ENCODE data around the gene WFS1.

WFS1 gene

GRCh38 chr4:6270636-6271121, 1.0 kb downstream of the WFS1 start:
- Histone ChIP-seq H4K20me1 (ENCODE audit: low read depth, low read length) (no peaks in the 10 kb centered on the region), H3K4me3 (ENCODE audit: insufficient read depth, low read length, poor library complexity, severe bottlenecking) (no peak overlapping the region), H3K27ac (ENCODE audit: low read depth, low read length) (no peak overlapping the region), H3K79me2 (ENCODE audit: insufficient read depth, low read length) (no peaks in the 10 kb centered on the region), H3K9ac (ENCODE audit: low read length) (no peak overlapping the region), H2AFZ (ENCODE audit: low read depth, low read length, severe bottlenecking) (no peak overlapping the region), H3K4me2 (ENCODE audit: low read depth, low read length, poor library complexity, severe bottlenecking) (no peak overlapping the region), H3K27me3 (ENCODE audit: low read length) (no peaks in the 10 kb centered on the region), H3K9me3 (ENCODE audit: insufficient read depth, low read length) (no peaks in the 10 kb centered on the region), H3F3A (ENCODE audit: insufficient read depth) (no peaks in the 10 kb centered on the region), H3K36me3 (ENCODE audit: low read length) (no peaks in the 10 kb centered on the region), H3K9me2 (replicated peaks; ENCODE audit: insufficient read depth, low read length) (no peaks in the 10 kb centered on the region)
- no peak for TF ChIP-seq EZH2phosphoT487 (conservative IDR thresholded peaks at IDR 0.05; ENCODE audit: low read length)
- no peak for TF ChIP-seq CTCF (IDR thresholded peaks at IDR 0.05; ENCODE audit: insufficient read depth, low read length, poor library complexity, severe bottlenecking)

GRCh38 chr4:6271206-6271605, 1.6 kb downstream of the WFS1 start:
- Histone ChIP-seq H3K9me3 (ENCODE audit: insufficient read depth, low read length) (no peaks in the 10 kb centered on the region), H4K20me1 (ENCODE audit: low read depth, low read length) (no peaks in the 10 kb centered on the region), H3K27me3 (ENCODE audit: low read length) (no peaks in the 10 kb centered on the region), H3K9ac (ENCODE audit: low read length) (no peak overlapping the region), H3K4me3 (ENCODE audit: insufficient read depth, low read length, poor library complexity, severe bottlenecking) (no peak overlapping the region), H3K27ac (ENCODE audit: low read depth, low read length) (no peak overlapping the region), H3K79me2 (ENCODE audit: insufficient read depth, low read length) (no peaks in the 10 kb centered on the region), H3K36me3 (ENCODE audit: low read length) (no peaks in the 10 kb centered on the region), H2AFZ (ENCODE audit: low read depth, low read length, severe bottlenecking) (no peak overlapping the region), H3K9me2 (replicated peaks; ENCODE audit: insufficient read depth, low read length) (no peaks in the 10 kb centered on the region), H3F3A (ENCODE audit: insufficient read depth) (no peaks in the 10 kb centered on the region), H3K4me2 (ENCODE audit: low read depth, low read length, poor library complexity, severe bottlenecking) (no peak overlapping the region)
- TF ChIP-seq EZH2phosphoT487 (conservative IDR thresholded peaks at IDR 0.05; ENCODE audit: low read length) = no peak
- TF ChIP-seq CTCF (IDR thresholded peaks at IDR 0.05; ENCODE audit: insufficient read depth, low read length, poor library complexity, severe bottlenecking) = no peak

GRCh38 chr4:6271701-6272465, 2.2 kb downstream of the WFS1 start:
- H4K20me1 ChIP-seq (ENCODE audit: low read depth, low read length) = no peaks in the 10 kb centered on the region
- no peaks in the 10 kb centered on the region for H3K27me3 ChIP-seq (ENCODE audit: low read length)
- H3K4me3 ChIP-seq (ENCODE audit: insufficient read depth, low read length, poor library complexity, severe bottlenecking) = no peak overlapping the region
- H3K9me2 ChIP-seq (replicated peaks; ENCODE audit: insufficient read depth, low read length) = no peaks in the 10 kb centered on the region
- H3K9me3 ChIP-seq (ENCODE audit: insufficient read depth, low read length) = no peaks in the 10 kb centered on the region
- no peaks in the 10 kb centered on the region for H3K36me3 ChIP-seq (ENCODE audit: low read length)
- H2AFZ ChIP-seq (ENCODE audit: low read depth, low read length, severe bottlenecking) = no peak overlapping the region
- H3F3A ChIP-seq (ENCODE audit: insufficient read depth) = no peaks in the 10 kb centered on the region
- no peak overlapping the region for H3K9ac ChIP-seq (ENCODE audit: low read length)
- H3K79me2 ChIP-seq (ENCODE audit: insufficient read depth, low read length) = no peaks in the 10 kb centered on the region
- no peak for TF ChIP-seq EZH2phosphoT487 (conservative IDR thresholded peaks at IDR 0.05; ENCODE audit: low read length)
- no peak for TF ChIP-seq CTCF (IDR thresholded peaks at IDR 0.05; ENCODE audit: insufficient read depth, low read length, poor library complexity, severe bottlenecking)
- no peak overlapping the region for H3K27ac ChIP-seq (ENCODE audit: low read depth, low read length)
- H3K4me2 ChIP-seq (ENCODE audit: low read depth, low read length, poor library complexity, severe bottlenecking) = no peak overlapping the region
